GM19463 (cell line): ENCODE measurements around the gene DLG4.

ENCODE experiments used
- ATAC-seq: cut with Tn5 transposase; IDR thresholded peaks from one replicate; pipeline ENCODE4 v1.9.1; 2021; ENCODE audit warnings: mild to moderate bottlenecking, moderate library complexity; ENCODE audit not compliant: unreplicated experiment

The DLG4 gene

DNA sequence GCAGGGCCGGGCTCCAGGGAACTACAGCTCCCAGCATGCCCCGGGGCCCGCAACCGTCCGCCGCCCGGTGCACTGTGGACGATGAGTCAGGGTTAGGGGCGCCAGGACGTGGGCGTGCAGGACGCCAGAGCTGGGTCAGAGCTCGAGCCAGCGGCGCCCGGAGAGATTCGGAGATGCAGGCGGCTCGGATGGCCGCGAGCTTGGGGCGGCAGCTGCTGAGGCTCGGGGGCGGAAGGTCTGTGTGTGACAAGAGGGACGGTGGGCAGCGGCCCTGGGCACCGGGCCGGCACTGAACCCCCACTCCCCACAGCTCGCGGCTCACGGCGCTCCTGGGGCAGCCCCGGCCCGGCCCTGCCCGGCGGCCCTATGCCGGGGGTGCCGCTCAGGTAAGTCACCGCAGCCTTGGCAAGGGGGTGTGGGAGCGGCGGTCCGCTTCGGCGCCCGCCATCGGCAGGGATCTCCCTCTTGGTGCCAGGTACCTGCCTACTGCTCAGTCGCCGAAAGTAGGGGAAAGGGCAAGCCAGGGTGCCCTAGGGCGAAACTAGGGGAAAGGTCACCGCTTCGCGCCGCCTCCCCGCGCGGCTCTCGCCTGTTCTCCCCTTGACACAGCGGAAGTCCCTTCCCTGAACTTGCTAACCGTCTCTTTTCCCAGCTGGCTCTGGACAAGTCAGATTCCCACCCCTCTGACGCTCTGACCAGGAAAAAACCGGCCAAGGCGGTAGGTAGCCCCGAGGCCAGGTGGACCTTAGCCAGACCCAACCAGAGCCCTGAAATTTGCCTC lies at the start of gene DLG4, which contains the start of gene ACADVL:
Gene DLG4, minus strand, starts transcription at position 25 of the 781 bp plus-strand sequence.
Gene ACADVL, plus strand, starts transcription at position 127 of the 781 bp plus-strand sequence. Its CDS starts 47 bp downstream, at position 174.
- ATAC-seq: peak; percentile 72

DNA sequence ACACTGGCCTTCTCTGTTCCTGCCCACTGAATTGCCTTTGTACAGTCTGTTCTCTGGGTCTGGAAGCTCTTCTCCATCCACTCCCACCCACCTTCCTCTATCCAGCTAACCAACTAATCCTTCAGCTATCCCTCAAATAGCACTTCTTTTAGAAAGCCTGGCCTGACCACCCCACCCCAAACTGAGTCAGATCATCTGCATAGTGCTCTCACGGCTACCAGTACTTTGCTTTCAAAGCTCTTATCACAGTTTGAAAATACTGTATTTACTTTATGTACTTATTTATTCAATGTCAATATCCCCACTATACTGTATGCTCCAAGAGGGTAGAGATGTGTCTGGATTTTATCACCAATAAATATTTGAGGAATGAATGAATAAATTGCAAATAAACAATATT lies 47.1 kb upstream of the DLG4 start:
- ATAC-seq: no peak

DNA sequence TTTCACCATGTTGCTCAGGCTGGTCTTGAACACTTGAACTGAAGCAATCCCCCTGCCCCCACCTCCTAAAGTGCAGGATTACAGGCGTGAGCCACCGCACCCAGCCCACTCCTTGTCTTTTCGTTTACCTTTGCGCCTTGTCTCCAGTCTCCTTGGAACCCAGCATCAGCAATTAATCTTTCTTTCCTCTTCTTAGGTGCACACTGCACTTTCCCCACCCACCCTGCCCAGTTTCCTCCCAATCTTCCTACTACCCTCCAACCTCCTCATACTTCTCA lies 44.1 kb upstream of the DLG4 start:
- no peak for ATAC-seq

DNA sequence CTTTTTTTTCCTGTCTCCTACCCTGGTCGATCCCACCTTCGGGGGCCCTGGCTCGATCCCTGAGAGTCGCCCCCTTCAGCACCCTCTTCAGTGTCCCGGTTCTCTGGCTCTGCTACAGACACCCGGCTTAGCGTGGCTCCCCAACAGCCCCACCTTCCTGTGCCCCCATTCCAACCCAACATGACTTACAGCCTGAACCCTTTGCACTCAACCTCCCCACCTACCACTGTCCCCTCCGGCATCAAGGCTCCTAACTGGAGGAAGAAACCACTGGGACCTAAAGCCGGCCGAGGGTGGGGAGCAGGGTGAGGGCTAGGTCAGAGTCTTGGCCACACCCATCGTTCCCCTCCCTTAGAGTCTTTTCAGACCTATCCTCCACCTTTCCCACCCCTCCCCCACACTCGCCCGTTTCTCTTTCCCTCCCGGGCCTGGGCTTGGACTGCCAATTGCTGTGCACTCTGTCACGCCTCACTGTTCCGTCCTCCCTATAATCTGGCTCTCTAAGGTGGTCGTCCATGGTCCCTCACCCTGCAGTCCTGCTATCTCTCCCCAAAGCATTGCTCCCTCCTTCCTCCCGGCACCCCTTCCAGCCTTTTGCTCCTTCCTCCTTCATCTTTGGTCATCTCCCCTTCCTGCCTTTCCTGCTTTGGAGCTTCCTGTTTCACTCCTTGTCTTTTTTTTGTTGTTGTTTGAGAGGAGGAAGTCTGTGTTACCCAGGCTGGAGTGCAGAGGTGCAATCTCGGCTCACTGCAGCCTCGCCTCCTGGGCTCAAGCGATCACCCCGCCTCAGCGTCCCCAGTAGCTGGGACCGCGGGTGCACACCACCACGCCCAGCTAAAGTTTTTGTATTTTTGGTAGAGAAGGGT lies 43.5 kb upstream of the DLG4 start:
- ATAC-seq: no peak

DNA sequence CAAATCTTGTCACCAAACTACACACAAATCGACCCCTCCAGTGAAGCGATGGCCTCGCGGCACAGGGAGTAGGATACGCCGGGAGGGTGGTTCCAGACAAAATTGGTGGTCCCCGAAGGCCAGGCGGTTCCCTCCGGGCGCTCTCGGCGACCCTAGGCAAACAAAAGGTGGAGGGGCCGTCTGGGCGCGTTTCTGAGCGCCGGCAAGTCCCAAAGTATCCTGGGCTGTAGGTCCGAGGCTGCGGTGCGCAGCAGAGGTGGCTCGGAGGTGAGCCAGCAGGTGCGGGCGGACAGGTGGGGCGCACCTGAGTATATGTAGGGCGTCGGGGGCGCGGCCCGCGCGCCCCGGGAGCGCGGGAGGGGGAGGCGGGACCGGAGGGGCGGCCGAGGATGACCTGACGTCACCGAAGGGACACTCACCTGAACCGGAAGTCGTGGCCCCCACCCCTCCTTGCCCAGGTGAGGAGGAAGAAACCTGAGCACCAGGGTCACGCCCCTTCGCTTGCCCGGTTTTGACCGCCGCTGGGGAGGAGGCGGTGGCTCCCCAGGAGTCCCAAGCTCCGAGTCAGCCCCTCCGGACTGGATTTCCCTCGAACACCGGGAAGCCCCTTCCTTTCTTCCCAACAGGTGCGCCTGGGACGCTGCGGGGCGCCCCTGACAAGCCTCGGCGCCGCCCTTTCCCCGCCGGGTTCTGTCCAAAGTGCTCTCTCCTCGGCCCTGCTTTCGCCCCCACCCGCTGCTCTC lies 42.7 kb upstream of the DLG4 start, which contains the start of gene CLDN7:
Gene CLDN7, minus strand, starts transcription at position 287 of the 743 bp plus-strand sequence. CDS start 435 bp downstream, outside the sequence.
- ATAC-seq: no peak

DNA sequence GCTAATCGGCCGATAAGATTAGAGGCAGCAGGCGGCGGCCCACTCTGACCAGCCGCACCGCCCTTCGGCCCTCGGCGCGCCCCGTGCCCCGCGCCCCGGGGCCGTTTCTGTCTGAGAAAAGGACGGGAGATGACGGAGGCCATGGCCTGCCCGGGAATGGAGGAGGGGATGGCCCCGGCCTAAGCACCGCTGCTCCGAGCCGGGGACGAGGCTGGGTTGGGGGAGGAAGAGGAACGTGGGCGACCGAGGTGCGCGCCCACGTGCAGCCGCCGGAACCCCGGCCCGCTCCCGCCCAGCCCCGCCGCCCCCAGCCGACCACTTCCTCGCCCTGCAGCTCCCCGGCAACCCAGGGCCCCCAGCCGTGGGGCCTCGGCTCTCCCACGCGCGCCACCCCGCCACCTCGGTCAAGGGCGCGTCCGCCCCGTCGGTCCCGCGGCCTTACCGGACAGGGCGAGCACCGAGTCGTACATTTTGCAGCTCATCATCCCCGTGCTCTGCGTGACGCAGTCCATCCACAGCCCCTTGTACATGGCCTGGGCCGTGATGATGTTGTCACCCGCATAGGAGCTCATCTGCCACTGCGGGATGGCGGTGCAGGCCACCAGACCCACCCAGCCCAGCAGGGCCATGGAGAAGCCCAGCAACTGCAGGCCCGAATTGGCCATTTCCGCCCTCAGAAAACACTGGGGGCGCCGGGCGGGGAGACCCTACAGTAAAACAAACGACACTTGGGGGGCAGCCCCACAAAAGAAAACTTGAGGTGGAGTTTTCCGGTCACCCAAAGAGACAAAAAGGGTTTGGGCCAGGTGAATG lies 41.9 kb upstream of the DLG4 start:
- no peak for ATAC-seq

DNA sequence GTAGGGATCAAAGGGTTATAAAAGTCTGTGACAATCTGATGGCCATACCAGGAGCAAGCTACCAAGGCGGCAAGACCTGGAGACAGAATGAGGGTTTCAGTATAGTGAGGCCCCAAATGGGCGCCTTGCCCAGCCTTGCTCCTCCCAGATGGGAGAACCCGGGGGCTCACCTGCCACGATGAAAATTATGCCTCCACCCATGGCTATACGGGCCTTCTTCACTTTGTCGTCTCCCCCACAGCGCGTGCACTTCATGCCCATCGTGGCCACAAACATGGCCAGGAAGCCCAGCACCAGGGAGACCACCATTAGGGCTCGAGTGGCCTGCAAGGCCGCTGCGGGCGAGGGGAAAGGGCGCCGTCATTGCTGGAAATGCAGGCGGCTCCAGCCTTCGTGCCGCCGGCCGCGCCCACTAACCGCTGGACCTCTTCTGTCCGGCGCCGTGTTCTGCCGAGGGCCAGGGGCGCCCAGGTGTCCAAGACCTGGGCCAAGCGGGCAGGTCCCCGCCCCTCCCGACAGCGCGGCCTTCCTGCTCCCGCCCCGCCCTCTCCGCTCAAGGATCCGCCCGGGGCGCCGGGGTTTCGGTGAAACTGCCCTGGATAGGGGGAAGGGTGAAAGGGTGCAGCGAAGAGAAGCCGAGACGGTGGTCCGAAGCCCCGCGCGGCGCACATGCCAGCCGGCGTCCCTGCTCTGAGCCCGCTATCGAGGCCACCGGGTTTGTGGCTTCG lies 41.2 kb upstream of the DLG4 start:
- no peak for ATAC-seq

DNA sequence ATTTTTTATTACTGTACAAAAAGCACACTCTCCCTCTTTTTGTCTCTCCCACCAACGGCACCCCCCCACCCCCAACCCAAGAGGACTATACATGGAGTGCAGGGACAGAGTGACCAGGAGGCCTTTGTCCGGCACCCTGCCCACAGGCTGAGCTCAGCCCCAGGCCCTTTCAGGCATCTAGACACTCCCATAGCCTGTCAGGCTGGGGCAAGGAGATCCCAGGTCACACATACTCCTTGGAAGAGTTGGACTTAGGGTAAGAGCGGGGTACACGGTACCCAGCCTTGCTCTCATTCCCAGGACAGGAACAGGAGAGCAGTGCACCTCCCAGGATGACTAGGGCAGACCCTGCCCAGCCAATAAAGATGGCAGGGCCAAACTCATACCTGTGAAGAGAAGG lies 40.5 kb upstream of the DLG4 start:
- no peak for ATAC-seq

DNA sequence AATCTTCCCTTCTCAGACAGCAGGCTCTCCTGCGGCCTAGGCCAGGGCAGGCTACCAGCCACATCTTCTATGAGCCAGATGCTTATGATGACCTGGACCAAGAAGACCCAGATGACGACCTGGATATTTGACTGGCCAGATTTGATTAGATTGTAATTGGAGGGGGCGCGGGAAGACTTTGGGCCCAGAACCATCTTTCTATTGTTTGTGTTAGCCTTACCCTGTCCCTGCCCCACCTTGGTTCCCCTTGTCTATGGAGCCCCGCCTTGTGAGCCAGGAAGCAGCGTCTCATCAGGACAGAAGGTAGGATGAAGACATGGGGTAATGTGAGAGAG lies 39.9 kb upstream of the DLG4 start:
- no peak for ATAC-seq

DNA sequence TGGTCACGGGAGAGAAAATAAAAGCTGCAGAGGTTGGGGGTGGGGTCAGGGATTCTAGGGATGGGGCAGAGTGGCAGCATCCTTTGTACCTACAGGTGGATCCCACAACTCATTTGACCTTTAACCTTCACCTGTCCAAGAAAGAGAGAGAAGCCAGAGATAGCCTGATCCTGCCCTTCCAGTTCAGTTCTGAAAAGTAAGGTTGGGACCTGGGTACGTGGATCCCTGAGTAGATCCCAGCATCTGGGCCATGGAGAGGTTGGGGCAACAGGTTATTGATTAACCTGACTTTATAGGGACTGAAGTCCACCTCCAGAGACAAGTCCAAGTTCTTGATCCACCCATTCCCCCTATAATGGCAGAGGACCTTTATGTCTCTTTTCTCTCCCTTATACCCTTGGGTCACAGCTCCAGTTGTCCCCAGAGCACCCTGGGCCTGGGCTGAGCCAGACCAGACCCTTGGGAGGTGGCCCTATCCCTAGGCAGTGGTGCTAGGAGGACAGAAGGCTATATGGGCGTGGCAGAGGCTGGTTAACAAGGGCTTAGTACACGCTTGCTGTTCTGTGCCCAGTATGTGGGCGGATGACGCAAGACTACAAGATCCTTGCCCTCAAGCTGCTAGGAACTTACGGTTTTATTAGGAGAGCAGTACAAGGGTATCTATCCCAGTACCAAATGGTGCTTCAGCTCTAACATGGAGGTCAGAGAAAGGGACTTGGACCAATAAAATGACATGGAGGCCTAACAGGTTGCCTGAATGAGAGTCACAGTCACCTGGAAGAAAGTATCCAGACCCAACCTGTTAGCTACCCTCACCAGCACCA lies 39.3 kb upstream of the DLG4 start:
- ATAC-seq: no peak

DNA sequence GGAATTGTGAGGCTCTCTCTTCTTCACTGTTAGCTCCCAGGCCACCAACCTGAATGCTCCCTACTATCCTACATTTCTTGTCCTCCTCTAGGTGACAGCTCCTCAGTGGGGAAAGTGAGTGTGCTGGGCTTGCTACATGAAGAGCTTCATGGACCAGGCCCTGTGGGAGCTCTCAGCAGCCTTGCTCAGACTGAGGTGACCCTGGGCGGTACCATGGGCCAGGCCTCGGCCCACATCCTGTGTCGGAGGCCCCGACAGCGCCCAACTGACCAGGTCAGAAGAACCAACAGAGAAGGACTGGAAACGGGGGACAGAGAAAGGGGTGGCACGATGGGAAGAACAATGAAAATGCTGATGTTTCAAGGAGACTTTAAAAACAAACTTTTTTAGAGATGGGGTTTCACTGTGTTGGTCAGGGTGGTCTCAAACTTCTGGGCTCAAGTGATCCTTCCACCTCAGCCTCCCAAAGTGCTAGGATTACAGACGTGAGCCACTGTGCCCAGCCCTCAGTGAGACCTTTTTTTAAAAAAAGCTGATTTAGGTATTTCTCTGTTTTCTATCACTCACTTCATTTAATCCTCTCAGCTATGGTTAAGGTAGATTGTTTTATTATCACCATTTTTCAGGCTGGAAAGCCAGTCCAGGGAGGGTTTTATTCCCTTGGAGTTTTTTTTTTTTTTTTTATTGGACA lies 37.3 kb upstream of the DLG4 start:
- no peak for ATAC-seq

DNA sequence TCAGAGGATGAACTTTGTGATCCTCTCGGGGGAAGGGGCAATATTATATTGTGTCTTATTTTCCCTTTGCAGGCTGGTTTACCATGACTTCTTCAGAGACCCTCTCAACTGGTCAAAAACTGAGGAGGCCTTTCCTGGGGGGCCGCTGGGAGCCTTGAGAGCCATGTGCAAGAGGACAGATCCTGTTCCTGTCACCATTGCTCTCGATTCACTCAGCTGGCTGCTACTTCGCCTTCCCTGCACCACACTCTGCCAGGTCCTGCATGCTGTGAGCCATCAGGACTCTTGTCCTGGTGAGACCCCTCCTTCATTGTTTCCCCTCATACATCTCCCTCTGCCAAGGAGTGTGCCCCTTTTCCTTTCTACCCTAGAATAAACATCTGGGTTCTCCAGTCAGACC lies 34.9 kb upstream of the DLG4 start:
- ATAC-seq: no peak

DNA sequence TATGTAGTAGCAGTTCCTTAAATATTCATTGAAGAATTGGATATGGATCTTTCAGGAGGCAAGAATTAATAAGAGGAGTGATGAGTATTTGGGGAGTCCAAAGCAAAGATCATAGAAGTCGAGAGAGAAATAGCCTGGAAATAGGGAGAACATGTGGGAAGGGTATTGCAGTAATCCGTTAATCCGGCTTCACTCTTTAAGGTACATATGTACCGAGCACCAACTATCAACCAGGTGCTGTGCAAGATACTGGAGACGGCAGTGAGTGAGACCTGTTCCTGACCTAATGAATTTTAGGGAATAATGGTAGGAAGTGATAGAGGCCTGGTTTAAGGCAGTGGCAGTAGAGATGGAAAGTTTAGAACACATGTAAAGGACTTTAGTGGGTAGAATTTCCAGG lies 33.4 kb upstream of the DLG4 start:
- no peak for ATAC-seq

DNA sequence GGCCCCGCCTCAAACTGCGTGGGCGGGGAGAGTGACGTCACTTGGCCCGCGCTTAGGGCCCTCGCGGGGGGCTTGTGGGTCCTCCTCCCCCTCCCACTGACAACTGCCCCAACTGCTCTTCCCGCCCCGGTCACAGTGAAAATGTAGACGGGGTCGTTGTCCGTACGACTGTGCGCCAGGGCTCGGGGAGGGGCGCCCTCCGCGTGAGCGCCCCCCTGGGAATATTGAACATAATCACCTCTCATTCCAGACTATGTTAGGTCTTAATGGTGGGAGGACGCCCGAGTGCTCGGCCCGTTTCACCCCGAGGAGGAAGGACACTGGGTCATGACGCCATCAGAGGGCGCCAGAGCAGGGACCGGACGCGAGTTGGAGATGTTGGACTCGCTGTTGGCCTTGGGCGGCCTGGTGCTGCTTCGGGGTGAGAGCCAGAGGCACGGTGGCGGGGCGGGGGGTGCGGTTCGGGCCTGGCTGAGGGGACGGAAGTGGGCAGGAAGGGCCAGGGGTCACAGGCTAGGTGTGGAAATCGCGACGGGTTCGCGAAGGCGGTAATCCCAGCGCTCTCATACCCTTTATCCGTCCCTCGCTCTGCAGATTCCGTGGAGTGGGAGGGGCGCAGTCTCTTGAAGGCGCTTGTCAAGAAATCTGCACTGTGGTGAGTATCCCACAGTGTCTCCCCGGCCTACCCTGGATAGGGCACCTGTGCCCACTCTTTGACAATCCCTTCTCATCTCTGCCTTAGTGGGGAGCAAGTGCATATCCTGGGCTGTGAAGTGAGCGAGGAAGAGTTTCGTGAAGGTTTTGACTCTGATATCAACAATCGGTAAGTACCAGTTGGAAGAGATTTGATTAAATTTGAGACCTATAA lies 32.8 kb upstream of the DLG4 start, which contains the start of gene ELP5:
Gene ELP5, plus strand, starts transcription at position 40 of the 868 bp plus-strand sequence. Its CDS starts 336 bp downstream, at position 376.
- peak; percentile 45 for ATAC-seq

DNA sequence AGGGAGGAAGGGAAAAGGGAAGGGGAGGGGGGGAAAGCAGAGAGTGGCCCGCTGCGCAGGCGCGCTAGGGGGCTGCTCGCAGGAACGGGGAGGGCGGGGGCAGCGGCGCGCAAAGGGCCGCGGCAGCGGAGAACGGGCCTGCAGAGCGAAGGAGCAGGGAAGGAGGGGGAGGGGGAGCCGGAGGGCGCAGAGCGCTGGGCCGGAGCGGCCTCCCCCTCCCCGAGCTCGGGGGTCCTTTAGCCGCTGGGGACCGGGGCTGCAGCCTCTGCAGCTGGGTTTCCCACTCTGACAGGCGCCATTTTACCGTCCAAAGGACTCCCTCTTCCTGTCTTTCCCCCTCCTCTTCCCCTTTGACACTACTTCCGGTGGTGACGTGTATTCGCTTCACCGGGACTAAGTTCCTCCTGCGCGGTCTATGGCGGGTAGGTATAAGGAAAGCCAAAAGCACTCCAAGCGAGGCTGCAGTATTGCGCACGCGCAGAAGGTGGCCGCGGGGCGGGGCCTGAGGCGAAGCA lies 32.1 kb upstream of the DLG4 start, which contains the start of gene CTDNEP1:
Gene CTDNEP1, minus strand, starts transcription at position 74 of the 515 bp plus-strand sequence. CDS start 438 bp downstream, outside the sequence.
- peak; percentile 88 for ATAC-seq

DNA sequence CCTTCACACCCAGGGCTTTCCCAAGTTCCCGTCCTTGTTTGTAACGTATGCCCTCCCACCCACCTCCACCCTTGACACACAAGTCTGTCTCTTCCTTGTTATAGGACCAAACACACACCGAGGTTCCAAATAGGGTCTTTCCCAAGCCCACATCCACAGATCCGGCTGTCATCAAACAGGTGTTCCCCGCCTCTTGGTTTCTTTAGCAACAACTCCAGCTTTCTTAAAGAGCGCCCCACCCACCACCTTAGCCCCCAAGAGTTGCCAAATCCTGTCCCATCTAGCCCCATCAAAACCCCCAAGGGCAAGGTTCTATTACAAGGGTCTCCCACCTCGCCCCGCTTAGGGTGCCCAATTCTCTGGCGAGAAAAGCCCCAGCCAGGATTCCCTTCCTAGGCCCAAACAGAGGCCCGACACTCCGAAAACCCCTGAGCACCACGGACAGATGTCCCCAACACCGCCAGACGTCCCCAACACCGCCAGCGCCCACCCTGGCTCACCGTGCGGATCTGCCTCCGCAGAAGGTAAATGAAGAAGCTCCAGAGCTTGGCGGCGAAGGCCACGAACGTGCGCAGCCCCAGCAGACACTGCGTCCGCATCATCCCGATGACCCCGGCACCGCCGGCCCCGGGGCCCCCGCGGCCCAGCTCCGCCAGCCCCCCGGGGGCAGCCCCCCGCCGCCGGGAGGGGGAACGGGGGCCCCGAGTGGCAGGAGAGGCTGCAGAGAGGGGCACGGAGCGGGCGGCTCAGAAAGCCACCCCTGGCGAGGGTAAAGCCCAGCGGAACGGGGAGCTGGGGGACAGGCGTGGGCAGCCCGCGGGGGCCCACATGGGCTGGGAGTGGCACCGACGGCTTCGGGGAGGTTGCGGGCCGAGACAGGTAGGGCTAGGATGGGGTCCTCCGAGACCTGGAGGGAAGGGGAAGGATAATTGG lies 31.3 kb upstream of the DLG4 start:
- no peak for ATAC-seq
